Epithelial cell of esophagus (primary cell): ENCODE data around the gene EFCAB7.
"Not testable (repeated sequence)": the region's sequence is repeated elsewhere in the genome, so short reads cannot be mapped to it uniquely, and the experiment has no call there.

Source experiments
- DNase-seq: peaks from one replicate; pipeline ENCODE4 v3.0.0; 2010; ENCODE audit warnings: low read depth
- H3K4me3 ChIP-seq: 2 replicates; pipeline ENCODE4 v1.5.1; 2011; ENCODE audit warnings: mild to moderate bottlenecking, low read length, control low read depth
- CTCF ChIP-seq: IDR thresholded peaks from 2 replicates; pipeline ENCODE4 v1.5.1; 2011; ENCODE audit warnings: low read depth, mild to moderate bottlenecking, low read length, control low read depth, inconsistent platforms; ENCODE audit not compliant: insufficient read depth; ENCODE audit errors: missing control alignments

EFCAB7 gene

DNA sequence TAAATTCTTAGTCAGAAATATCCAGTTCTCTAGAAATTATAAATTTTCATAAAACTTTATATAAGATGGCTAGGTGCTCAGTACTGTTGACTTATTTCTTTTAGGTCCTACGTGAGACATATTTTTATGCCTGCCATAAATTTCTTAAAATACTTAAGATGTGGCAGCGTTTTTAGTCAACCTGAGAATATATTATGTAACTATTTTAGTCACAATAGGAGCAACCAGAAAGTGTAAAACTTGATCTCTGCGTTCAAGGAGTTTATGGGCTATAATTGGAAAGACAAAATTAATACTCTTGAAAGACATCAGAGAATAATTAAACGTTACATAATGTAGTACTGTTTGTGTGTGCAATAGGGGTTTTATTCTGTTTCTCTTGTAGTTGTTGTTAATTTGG lies 45.7 kb downstream of the EFCAB7 start:
- H3K4me3 ChIP-seq: no peak overlapping the region
- DNase-seq: no peak
- no peak for TF ChIP-seq CTCF

DNA sequence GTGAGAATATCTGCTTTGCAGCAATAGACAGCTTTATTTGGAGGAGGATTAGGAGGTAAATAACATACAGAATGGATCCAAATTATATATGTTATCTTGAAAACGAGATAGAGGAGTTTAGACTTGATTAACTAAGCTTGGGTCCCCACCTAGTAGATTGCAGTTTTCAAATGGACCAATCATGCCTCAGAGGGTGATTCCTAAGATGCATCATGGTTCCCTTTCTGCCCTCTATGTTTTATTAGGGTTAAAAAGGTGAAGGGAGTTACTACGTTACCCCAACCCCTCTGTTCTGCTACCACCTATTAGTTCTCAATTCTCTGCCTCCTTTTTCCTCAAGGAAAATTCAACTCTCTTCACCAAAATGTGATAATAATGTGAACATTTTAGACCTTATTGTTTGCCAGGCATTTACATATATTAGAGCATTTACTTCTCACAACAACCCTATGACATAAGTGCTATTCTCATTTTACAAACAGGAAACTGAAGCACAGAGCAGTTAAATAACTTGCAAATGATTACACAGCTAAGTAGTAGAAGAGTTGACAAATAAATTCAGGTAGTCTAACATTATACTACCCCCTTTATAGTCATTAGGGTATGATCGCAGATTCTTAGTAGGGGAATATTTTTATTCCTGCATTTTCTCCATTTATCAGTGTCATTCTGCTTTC lies 46.5 kb downstream of the EFCAB7 start:
- TF ChIP-seq CTCF: no peak
- DNase-seq: no peak
- H3K4me3 ChIP-seq: no peak overlapping the region

DNA sequence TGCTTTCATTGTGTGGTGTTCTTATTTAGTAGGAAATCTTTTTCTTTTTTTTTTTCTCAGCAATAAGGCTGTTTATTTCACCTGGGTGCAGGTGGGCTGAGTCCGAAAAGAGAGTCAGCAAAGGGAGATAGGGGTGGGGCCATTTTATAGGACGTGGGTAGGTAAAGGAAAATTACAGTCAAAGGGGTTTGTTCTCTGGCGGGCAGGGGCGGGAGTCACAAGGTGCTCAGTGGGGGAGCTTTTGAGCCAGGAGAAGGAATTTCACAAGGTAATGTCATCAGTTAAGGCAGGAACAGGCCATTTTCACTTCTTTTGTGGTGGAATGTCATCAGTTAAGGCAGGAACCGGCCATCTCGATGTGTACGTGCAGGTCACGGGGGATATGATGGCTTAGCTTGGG lies 49.4 kb downstream of the EFCAB7 start:
- DNase-seq, H3K4me3 ChIP-seq: not testable (repeated sequence)

- H3K4me3 ChIP-seq, DNase-seq: not testable (repeated sequence)
Measured at GRCh38 chr1:63574203-63574796, 51.0 kb downstream of the EFCAB7 start.

GRCh38 chr1:63575340-63575826 lies 52.1 kb downstream of the EFCAB7 start:
- DNase-seq: peak; percentile 39
- no peak overlapping the region for H3K4me3 ChIP-seq
- peak; percentile 46 for TF ChIP-seq CTCF

- H3K4me3 ChIP-seq, DNase-seq: not testable (repeated sequence)
Measured at GRCh38 chr1:63586326-63586725, 63.0 kb downstream of the EFCAB7 start.

GRCh38 chr1:63590166-63590560 lies 66.8 kb downstream of the EFCAB7 start:
- TF ChIP-seq CTCF: no peak
- DNase-seq: no peak
- no peak overlapping the region for H3K4me3 ChIP-seq

DNA sequence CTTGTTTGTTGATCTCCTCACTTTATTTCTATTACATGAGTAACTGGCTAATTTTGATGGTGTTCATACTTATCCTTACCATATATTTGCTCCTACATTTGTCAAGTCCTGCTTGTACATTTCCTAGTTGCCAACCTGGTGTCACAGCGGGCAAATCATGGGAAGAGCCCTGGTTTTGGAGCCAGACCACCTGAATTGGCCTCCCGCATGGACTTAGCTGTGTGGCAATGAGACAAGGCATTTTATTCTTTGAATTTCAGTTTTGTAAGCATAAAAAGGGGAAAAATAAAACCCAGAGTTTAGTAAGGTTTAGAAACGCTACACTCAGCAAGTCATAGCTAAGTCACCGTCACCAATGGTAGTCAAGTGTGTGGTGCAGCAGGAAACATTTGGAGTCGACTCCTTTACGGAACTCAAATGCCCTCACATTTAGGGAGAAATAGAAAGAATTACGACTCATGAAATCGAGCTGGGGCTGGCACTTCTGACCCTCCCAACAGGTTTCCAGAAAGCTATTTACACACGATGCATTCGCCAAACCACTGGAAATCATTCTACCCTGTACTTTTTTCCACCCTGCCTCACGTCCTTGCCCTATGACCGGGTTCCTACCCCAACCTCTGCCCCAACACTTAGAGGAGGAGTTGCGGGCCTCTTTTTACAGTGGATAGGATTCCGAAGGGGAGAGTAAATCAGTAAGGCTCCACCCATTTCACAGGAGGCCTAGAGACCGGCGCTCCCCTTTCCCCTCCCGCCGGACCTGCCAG lies 69.4 kb downstream of the EFCAB7 start:
- TF ChIP-seq CTCF: no peak
- peak overlapping the region; percentile 70 for H3K4me3 ChIP-seq
- DNase-seq: peak; percentile 44
